HepG2 (cell line): Measurements from ENCODE around the gene TF. TPM values are rescaled to one million over a fixed set of nuclear protein-coding genes. Genes with fewer than 3 reads are reported as not detected.

Experiments used
- ARNT2 ChIP-seq: sonication (generic); formaldehyde crosslinking; IDR thresholded peaks from 2 replicates; pipeline ENCODE4 v1.8.0; 2022; ENCODE audit warnings: mild to moderate bottlenecking, low read depth, missing genetic modification reagents, moderate library complexity
- ARNTL ChIP-seq: sonication (generic); formaldehyde crosslinking; IDR thresholded peaks from 2 replicates; pipeline ENCODE4 v1.4.0; 2020; ENCODE audit warnings: mild to moderate bottlenecking, missing genetic modification reagents
- BRCA1 ChIP-seq: sonication (generic); formaldehyde crosslinking; IDR thresholded peaks from 2 replicates; pipeline ENCODE4 v1.4.0; 2020; ENCODE audit warnings: missing genetic modification reagents
- ETV5 ChIP-seq: IDR thresholded peaks from 2 replicates; pipeline ENCODE4 v1.6.1; 2018; ENCODE audit warnings: missing biosample characterization, missing genetic modification reagents, inconsistent platforms, borderline replicate concordance
- KMT2B ChIP-seq: IDR thresholded peaks from 2 replicates; pipeline ENCODE4 v1.6.1; 2016; ENCODE audit warnings: missing genetic modification reagents, missing compliant biosample characterization
- MAF1 ChIP-seq: sonication (generic); formaldehyde crosslinking; IDR thresholded peaks from 2 replicates; pipeline ENCODE4 v1.5.0; 2020; ENCODE audit warnings: missing genetic modification reagents, borderline replicate concordance
- NAIF1 ChIP-seq: sonication (generic); formaldehyde crosslinking; IDR thresholded peaks from 2 replicates; pipeline ENCODE4 v1.5.0; 2020; ENCODE audit warnings: mild to moderate bottlenecking, missing genetic modification reagents, borderline replicate concordance
- NFE2L2 ChIP-seq: fragments of 150-350 bp; IDR thresholded peaks from 2 replicates; pipeline ENCODE4 v1.6.1; 2014; ENCODE audit warnings: low read length
- NFIB ChIP-seq: sonication (generic); formaldehyde crosslinking; IDR thresholded peaks from 2 replicates; pipeline ENCODE4 v1.9.0; 2021; ENCODE audit warnings: missing genetic modification reagents, mild to moderate bottlenecking, borderline replicate concordance
- SRSF4 ChIP-seq: fragments of 200-400 bp; formaldehyde crosslinking; IDR thresholded peaks from one replicate; pipeline ENCODE4 v1.6.1; 2018; ENCODE audit warnings: mild to moderate bottlenecking, low read depth, low read length, moderate library complexity; ENCODE audit not compliant: poor library complexity, severe bottlenecking
- ZNF550 ChIP-seq: sonication (generic); formaldehyde crosslinking; IDR thresholded peaks from 2 replicates; pipeline ENCODE4 v1.4.0; 2020; ENCODE audit warnings: mild to moderate bottlenecking, missing genetic modification reagents, borderline replicate concordance
- ZNF747 ChIP-seq: sonication (generic); formaldehyde crosslinking; IDR thresholded peaks from 2 replicates; pipeline ENCODE4 v1.8.1; 2023; ENCODE audit warnings: missing genetic modification reagents, mild to moderate bottlenecking, borderline replicate concordance
- ZSCAN31 ChIP-seq: sonication (generic); formaldehyde crosslinking; IDR thresholded peaks from 2 replicates; pipeline ENCODE4 v1.5.0; 2020; ENCODE audit warnings: low read depth, mild to moderate bottlenecking, missing genetic modification reagents
- polyA plus RNA-seq, 8 experiments: library from polyadenylated mRNA; depleted of rRNA in 3 of 8; stranded (reverse) in 7 of 8; unstranded in 1 of 8; fragments of >200 nt; fragmentation: Illumina TruSeq in 4 of 8; extraction: Trizol in 4 of 8; gene quantifications; 2 replicates each; pipeline versions ENCODE4 v1.2.1 to v1.2.3, GENCODE V29; 2011 to 2016; ENCODE audit warnings: low read depth in 4 of 8, missing spikeins in 1 of 8, mixed read lengths in 1 of 8; ENCODE audit not compliant: insufficient read depth in 1 of 8
- total RNA-seq, 5 experiments: library from RNA; depleted of rRNA; stranded (reverse); fragments of >200 nt; fragmentation: Illumina TruSeq; extraction: Trizol; gene quantifications; 2 replicates each; pipeline ENCODE4 v1.2.3, GENCODE V29; 2016; ENCODE audit warnings: low read depth in 1 of 5
- TF ChIP-seq, protein P1 (sequence below): sonication (generic); formaldehyde crosslinking; IDR thresholded peaks from 2 replicates; pipeline ENCODE4 v1.8.0; 2022; ENCODE audit warnings: missing genetic modification reagents, mild to moderate bottlenecking, borderline replicate concordance
- TF ChIP-seq, protein P2 (sequence below): sonication (generic); formaldehyde crosslinking; IDR thresholded peaks from 2 replicates; pipeline ENCODE4 v1.8.0; 2022; ENCODE audit warnings: low read depth, missing genetic modification reagents
- TF ChIP-seq, protein P3 (sequence below): sonication (generic); formaldehyde crosslinking; IDR thresholded peaks from 2 replicates; pipeline ENCODE4 v1.9.0; 2022; ENCODE audit warnings: low read depth, missing genetic modification reagents
- TF ChIP-seq, protein P4 (sequence below): IDR thresholded peaks from 2 replicates; pipeline ENCODE4 v1.6.1; 2016; ENCODE audit warnings: low read depth, missing genetic modification reagents, missing compliant biosample characterization
- TF ChIP-seq, protein P5 (sequence below): sonication (generic); formaldehyde crosslinking; IDR thresholded peaks from 2 replicates; pipeline ENCODE4 v1.4.0; 2020; ENCODE audit warnings: mild to moderate bottlenecking, missing genetic modification reagents

TF gene
- total and polyA plus RNA-seq, 2 of the 13 experiments (the other 11 are each of a cell fraction or from before 2014, with no cell fraction given), result 10,074 to 11,821 TPM

DNA sequence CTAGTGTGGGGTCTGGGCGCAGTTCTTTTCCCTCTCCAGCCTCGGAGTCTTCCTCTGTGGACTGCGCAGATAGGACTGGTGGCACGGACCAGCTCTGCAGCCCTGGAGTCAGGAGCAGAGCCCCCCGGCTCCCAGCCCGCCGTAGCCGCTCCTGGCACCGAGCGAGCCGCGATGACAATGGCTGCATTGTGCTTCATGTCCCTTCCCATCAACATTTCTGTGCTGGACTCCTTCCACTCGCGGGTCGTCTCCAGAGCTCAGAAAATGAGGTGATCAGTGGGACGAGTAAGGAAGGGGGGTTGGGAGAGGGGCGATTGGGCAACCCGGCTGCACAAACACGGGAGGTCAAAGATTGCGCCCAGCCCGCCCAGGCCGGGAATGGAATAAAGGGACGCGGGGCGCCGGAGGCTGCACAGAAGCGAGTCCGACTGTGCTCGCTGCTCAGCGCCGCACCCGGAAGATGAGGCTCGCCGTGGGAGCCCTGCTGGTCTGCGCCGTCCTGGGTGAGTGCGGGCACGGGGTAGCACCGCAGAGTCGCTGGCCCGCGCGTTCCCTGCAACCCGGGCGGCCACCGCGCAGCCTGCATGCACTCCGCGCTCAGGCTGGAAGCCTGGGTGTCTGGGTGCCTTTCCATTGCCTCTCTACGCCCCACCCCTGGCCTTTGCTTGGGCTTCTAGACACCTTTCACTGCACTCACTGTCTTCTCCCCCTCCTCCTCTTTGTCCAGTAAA is at the start of gene TF (continued):
- TF ChIP-seq, protein P1, sequence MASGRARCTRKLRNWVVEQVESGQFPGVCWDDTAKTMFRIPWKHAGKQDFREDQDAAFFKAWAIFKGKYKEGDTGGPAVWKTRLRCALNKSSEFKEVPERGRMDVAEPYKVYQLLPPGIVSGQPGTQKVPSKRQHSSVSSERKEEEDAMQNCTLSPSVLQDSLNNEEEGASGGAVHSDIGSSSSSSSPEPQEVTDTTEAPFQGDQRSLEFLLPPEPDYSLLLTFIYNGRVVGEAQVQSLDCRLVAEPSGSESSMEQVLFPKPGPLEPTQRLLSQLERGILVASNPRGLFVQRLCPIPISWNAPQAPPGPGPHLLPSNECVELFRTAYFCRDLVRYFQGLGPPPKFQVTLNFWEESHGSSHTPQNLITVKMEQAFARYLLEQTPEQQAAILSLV (CRISPR knock-in tag), result peak; percentile 93
- TF ChIP-seq ZNF550 (peak; percentile 13; the same call in 1 of the 2 replicates), ZNF747 (CRISPR knock-in tag) (peak; percentile 84; the same call in 1 of the 2 replicates), ARNTL (CRISPR knock-in tag) (peak; percentile 94), KMT2B (CRISPR knock-in tag) (peak; percentile 63), NFE2L2 (no peak), ETV5 (CRISPR knock-in tag) (peak; percentile 67), SRSF4 (no peak), BRCA1 (CRISPR knock-in tag) (peak; percentile 62), NAIF1 (peak; percentile 21; the same call in 1 of the 2 replicates), NFIB (CRISPR knock-in tag) (no peak), ZSCAN31 (CRISPR knock-in tag) (peak; percentile 88), ARNT2 (peak; percentile 96), MAF1 (CRISPR knock-in tag) (peak; percentile 74)
- TF ChIP-seq, protein P2, sequence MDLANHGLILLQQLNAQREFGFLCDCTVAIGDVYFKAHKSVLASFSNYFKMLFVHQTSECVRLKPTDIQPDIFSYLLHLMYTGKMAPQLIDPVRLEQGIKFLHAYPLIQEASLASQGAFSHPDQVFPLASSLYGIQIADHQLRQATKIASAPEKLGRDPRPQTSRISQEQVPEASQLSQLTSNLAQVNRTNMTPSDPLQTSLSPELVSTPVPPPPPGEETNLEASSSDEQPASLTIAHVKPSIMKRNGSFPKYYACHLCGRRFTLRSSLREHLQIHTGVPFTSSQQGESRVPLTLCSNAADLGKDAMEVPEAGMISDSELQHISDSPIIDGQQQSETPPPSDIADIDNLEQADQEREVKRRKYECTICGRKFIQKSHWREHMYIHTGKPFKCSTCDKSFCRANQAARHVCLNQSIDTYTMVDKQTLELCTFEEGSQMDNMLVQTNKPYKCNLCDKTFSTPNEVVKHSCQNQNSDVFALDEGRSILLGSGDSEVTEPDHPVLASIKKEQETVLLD, result no peak
- TF ChIP-seq, protein P3, sequence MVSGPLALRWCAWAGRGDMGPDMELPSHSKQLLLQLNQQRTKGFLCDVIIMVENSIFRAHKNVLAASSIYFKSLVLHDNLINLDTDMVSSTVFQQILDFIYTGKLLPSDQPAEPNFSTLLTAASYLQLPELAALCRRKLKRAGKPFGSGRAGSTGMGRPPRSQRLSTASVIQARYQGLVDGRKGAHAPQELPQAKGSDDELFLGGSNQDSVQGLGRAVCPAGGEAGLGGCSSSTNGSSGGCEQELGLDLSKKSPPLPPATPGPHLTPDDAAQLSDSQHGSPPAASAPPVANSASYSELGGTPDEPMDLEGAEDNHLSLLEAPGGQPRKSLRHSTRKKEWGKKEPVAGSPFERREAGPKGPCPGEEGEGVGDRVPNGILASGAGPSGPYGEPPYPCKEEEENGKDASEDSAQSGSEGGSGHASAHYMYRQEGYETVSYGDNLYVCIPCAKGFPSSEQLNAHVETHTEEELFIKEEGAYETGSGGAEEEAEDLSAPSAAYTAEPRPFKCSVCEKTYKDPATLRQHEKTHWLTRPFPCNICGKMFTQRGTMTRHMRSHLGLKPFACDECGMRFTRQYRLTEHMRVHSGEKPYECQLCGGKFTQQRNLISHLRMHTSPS (CRISPR knock-in tag), result peak; percentile 81; the same call in 1 of the 2 replicates
- TF ChIP-seq, protein P4, sequence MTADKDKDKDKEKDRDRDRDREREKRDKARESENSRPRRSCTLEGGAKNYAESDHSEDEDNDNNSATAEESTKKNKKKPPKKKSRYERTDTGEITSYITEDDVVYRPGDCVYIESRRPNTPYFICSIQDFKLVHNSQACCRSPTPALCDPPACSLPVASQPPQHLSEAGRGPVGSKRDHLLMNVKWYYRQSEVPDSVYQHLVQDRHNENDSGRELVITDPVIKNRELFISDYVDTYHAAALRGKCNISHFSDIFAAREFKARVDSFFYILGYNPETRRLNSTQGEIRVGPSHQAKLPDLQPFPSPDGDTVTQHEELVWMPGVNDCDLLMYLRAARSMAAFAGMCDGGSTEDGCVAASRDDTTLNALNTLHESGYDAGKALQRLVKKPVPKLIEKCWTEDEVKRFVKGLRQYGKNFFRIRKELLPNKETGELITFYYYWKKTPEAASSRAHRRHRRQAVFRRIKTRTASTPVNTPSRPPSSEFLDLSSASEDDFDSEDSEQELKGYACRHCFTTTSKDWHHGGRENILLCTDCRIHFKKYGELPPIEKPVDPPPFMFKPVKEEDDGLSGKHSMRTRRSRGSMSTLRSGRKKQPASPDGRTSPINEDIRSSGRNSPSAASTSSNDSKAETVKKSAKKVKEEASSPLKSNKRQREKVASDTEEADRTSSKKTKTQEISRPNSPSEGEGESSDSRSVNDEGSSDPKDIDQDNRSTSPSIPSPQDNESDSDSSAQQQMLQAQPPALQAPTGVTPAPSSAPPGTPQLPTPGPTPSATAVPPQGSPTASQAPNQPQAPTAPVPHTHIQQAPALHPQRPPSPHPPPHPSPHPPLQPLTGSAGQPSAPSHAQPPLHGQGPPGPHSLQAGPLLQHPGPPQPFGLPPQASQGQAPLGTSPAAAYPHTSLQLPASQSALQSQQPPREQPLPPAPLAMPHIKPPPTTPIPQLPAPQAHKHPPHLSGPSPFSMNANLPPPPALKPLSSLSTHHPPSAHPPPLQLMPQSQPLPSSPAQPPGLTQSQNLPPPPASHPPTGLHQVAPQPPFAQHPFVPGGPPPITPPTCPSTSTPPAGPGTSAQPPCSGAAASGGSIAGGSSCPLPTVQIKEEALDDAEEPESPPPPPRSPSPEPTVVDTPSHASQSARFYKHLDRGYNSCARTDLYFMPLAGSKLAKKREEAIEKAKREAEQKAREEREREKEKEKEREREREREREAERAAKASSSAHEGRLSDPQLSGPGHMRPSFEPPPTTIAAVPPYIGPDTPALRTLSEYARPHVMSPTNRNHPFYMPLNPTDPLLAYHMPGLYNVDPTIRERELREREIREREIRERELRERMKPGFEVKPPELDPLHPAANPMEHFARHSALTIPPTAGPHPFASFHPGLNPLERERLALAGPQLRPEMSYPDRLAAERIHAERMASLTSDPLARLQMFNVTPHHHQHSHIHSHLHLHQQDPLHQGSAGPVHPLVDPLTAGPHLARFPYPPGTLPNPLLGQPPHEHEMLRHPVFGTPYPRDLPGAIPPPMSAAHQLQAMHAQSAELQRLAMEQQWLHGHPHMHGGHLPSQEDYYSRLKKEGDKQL (CRISPR knock-in tag), result peak; percentile 93
- TF ChIP-seq, protein P5, sequence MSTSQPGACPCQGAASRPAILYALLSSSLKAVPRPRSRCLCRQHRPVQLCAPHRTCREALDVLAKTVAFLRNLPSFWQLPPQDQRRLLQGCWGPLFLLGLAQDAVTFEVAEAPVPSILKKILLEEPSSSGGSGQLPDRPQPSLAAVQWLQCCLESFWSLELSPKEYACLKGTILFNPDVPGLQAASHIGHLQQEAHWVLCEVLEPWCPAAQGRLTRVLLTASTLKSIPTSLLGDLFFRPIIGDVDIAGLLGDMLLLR (CRISPR knock-in tag), result peak; percentile 41; the same call in 1 of the 2 replicates
